IPS-18c (cell line): ENCODE measurements around the gene CD300LF.

Source experiments
- H3K4me3 ChIP-seq: 2 replicates; pipeline ENCODE4 v1.7.0; 2013; ENCODE audit warnings: low read depth, mild to moderate bottlenecking, low read length, moderate library complexity; ENCODE audit not compliant: insufficient read depth
- H3K9me3 ChIP-seq: one replicate; pipeline ENCODE4 v1.6.1; 2013; ENCODE audit warnings: mild to moderate bottlenecking, low read length, moderate library complexity; ENCODE audit not compliant: control insufficient read depth, insufficient read depth

Gene CD300LF

GRCh38 chr17:74680213-74680612, 32.5 kb downstream of the CD300LF start:
- H3K9me3 ChIP-seq: no peaks in the 10 kb centered on the region
- no peak overlapping the region for H3K4me3 ChIP-seq

DNA sequence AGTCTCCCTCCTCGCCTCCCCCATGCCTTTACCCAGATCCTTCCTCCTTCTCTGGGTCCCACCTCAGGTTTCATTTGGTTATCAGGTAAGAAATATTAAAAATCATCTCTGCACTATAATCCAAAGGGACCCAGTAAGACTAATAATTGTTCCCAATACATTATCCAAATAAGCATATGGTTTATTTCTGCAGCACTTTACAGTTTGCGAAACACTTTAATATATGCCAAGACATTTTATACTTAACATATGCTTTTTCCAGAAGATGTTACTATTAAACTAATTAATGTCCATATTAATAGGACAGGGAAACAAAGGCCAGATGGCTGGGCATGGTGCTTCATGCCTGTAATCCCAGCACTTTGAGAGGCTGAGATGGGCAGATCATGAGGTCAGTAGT, 33.3 kb downstream of the CD300LF start:
- Histone ChIP-seq H3K9me3 (no peaks in the 10 kb centered on the region), H3K4me3 (no peak overlapping the region)

GRCh38 chr17:74678541-74678940, 34.2 kb downstream of the CD300LF start:
- Histone ChIP-seq H3K9me3 (no peaks in the 10 kb centered on the region), H3K4me3 (no peak overlapping the region)

DNA sequence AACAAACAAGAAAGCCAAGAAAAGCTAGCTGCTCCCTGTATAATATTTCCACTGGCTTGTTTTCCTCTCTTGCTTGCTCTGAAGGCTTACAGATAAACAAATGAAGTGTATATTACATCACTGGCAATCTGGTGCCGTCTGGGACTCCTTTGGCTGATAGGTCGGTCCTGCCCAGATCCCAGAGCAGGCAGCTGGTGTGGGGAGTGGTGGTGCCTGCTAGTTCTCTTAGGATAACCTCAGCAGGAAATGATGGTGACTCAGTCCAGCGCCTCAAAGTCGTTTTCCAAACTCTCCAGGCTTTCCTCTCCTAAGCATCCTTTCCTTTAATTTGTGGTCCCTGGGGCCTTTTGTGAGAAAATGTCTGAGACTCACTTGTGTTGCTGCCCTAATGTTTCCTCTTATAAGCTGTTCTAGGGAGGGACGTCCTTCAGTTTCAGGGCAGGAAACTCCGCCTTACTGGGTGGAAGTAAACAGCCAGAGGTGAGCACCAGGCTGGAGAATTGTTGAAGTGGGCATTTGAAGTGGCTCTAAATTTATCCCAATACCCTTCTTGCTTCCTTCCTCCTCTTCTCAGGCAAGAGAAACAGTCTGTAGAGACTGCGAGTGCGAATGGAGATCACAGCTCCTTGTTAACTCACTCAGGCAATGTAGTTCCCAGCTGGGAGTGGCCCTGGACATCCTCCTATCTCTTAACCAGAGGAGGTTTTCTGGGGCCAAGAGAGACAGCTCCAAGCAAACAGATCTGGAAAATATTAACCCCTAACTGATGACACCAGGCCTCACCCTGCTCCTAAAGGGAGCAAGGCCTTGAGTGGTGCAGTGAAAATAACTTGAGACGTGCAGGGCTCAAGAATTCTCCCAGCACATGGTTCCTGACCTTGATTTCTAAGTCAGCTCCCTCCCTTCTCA, 34.9 kb downstream of the CD300LF start:
- no peak overlapping the region for H3K4me3 ChIP-seq
- H3K9me3 ChIP-seq: no peaks in the 10 kb centered on the region

GRCh38 chr17:74671031-74671771, 41.5 kb downstream of the CD300LF start:
- Histone ChIP-seq H3K9me3 (no peaks in the 10 kb centered on the region), H3K4me3 (no peak overlapping the region)

- Histone ChIP-seq H3K9me3 (no peaks in the 10 kb centered on the region), H3K4me3 (no peak overlapping the region)
These were observed 42.4 kb downstream of the CD300LF start for GRCh38 chr17:74670329-74670728.

- Histone ChIP-seq H3K9me3 (no peaks in the 10 kb centered on the region), H3K4me3 (no peak overlapping the region)
These were observed 49.2 kb downstream of the CD300LF start for GRCh38 chr17:74663561-74663960.

DNA sequence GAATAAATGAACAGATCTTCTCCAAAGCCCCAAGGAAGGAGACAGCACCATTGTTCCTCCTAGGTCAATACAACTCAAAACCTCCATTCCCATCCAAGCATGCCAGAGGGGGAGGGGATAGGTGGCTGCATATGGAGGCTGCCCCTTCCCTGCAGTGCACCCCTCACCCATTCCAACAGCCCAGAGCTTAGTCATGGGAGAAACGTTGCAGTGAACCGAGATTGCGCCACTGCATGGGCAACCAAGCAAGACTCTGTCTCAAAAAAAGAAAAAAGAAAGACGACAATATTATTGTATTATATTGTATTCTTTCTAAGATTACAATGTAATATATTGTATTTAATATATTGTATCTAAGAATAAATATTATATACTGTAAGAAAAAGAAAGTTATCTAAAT, 52.8 kb downstream of the CD300LF start:
- H3K9me3 ChIP-seq: no peaks in the 10 kb centered on the region

DNA sequence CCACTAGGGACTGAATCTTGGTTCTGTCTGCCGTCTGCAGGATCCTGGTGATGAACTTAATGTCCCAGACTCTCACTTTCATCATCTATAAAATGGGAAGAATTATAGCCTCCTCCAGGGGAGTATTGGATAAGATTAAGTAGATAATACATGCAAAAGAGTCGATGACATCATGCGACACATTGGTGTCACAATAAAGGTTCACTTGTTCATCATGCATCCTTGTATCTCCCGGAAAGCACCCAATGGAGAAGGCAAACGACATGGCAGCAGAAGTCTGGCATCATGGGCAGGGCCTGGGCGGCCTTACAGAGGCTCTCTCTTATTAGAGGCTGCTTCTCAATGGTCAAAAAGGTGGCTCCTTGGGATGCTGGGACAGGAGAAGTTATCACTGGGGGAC, 54.1 kb downstream of the CD300LF start:
- Histone ChIP-seq H3K4me3 (no peak overlapping the region), H3K9me3 (no peaks in the 10 kb centered on the region)

More for the DNA sequence above, 52.8 kb downstream of the CD300LF start:
- no peak overlapping the region for H3K4me3 ChIP-seq

DNA sequence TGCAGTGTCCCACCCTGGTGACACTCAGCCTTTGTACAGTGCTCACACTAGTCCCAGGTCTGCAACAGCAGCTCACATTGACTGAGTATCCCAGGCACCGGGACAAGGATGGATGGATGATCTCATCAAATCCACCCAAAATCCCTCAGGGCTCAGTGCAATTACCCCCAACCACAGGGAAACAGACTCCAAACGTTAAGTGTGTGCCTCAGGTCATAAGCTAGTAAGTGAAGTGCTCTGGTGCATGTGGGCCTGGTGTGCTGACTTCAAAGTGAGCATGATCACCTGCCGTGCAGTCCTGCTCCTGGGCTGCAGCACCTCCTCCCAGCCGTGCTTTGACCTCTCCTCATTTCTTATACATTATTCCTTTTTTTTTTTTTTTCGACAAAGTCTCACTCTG, 58.0 kb downstream of the CD300LF start:
- no peak overlapping the region for H3K4me3 ChIP-seq
- H3K9me3 ChIP-seq: no peaks in the 10 kb centered on the region

- Histone ChIP-seq H3K4me3 (no peak overlapping the region), H3K9me3 (no peaks in the 10 kb centered on the region)
These were observed 60.7 kb downstream of the CD300LF start for GRCh38 chr17:74652020-74652419.

DNA sequence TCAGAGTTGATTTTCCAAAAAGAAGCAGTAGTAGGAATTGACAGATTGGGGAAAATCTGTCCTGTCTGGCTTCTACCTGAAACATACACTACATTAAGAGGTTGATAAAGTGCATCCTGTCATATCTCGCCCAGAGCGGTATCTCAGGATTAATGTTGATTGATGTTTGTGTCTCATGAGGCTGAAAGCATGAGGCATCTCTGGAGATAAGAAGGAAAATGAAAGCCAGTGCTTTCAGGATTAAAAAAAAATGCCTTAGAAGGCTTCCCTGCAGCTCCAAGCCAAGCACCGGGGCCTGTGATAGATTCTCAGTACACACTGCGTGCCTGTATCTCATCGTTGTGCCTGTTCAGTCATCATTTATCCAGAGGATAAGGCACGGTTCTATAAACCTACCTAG, 62.8 kb downstream of the CD300LF start:
- Histone ChIP-seq H3K9me3 (no peaks in the 10 kb centered on the region), H3K4me3 (no peak overlapping the region)

DNA sequence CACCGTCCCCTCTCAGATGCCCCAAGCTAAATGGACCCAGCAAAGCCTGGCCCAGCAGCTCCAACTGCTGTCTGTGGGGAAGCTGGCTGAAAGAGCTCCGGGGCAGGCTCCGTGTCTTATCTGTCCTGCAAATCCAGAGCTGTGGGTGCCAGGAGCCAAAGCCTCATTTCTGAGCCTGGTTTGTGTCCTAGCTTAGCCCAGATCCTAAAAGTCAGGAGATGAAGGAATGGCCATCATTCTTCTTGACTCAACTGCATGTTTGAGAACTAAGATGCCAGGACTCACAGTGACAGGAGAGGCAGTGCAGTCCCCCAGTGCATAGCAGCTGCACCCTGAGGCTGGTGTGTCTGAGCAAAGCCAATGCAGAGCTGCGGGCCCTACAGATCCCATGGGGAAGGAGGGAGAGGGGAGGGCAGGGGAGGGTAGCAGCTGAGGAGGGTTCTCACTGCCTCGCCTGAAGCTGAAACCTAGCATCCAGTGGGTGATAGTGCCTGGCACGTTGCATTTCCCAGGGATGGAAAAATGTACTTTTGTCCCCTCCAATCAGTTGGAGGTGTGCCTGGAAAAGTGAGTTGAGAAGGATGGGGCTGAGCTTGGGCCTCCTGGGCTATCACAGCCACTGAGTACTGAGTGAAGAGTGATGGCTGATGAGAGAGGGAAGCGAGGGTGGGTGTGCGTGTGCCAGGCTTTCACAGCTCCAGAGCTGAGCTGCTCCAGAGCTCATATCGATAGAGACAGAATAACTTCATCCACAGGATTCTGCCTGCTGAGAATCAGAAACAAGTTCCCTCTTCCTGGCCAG, 64.7 kb downstream of the CD300LF start:
- H3K9me3 ChIP-seq: no peaks in the 10 kb centered on the region
- H3K4me3 ChIP-seq: no peak overlapping the region

- Histone ChIP-seq H3K9me3 (no peaks in the 10 kb centered on the region), H3K4me3 (no peak overlapping the region)
These were observed 66.5 kb downstream of the CD300LF start for GRCh38 chr17:74646231-74646630.

- no peaks in the 10 kb centered on the region for H3K9me3 ChIP-seq
These were observed 67.7 kb downstream of the CD300LF start for GRCh38 chr17:74645010-74645409.

GRCh38 chr17:74644419-74644818, 68.3 kb downstream of the CD300LF start:
- H3K4me3 ChIP-seq: no peak overlapping the region
- no peaks in the 10 kb centered on the region for H3K9me3 ChIP-seq

More at GRCh38 chr17:74645010-74645409, 67.7 kb downstream of the CD300LF start:
- H3K4me3 ChIP-seq: no peak overlapping the region
